22Rv1 (cell line): Measurements from ENCODE around the gene NFKBIZ.

Source experiments
- ZFX ChIP-seq: fragments of 450-650 bp; IDR thresholded peaks from 2 replicates; pipeline ENCODE4 v1.6.1; 2017; ENCODE audit warnings: antibody characterized with exemption, borderline replicate concordance
- TF ChIP-seq, protein P1 (sequence below): fragments of 450-650 bp; IDR thresholded peaks from 2 replicates; pipeline ENCODE4 v1.5.1; 2017; ENCODE audit warnings: mild to moderate bottlenecking

DNA sequence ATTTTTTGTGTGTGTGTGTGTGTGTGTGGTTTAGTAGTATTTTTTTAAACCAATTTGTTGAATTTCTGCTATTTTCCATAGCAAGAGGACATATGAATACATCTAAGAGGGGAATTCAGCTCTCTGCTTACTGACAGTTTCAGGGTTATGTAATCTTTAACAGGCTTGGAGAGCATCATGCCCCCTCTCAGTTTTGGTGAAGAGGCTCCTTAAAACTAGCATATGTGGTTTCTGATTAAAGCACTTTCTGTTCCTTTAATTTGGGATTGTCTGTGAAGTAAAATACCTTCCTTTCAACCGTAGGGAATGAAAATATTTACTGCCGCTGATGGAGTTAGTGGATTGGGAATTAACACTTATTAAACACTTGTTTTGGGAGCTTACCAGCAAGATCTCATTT, 19.4 kb upstream of the NFKBIZ start:
- TF ChIP-seq, protein P1, sequence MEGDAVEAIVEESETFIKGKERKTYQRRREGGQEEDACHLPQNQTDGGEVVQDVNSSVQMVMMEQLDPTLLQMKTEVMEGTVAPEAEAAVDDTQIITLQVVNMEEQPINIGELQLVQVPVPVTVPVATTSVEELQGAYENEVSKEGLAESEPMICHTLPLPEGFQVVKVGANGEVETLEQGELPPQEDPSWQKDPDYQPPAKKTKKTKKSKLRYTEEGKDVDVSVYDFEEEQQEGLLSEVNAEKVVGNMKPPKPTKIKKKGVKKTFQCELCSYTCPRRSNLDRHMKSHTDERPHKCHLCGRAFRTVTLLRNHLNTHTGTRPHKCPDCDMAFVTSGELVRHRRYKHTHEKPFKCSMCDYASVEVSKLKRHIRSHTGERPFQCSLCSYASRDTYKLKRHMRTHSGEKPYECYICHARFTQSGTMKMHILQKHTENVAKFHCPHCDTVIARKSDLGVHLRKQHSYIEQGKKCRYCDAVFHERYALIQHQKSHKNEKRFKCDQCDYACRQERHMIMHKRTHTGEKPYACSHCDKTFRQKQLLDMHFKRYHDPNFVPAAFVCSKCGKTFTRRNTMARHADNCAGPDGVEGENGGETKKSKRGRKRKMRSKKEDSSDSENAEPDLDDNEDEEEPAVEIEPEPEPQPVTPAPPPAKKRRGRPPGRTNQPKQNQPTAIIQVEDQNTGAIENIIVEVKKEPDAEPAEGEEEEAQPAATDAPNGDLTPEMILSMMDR, result no peak
- TF ChIP-seq ZFX, result no peak
